Body of pancreas (tissue), 4 donors: ENCODE results near the gene KIAA0586.

Source experiments
- POLR2A ChIP-seq, 3 donors: fragments of 450-650 bp; IDR thresholded peaks; one replicate each; pipeline ENCODE4 v1.6.1; 2016; ENCODE audit warnings: antibody characterized with exemption in 3 of 3, mild to moderate bottlenecking in 2 of 3
- TF ChIP-seq, protein P1 (sequence below), 7 experiments: fragments of 450-650 bp in 4 of 7; fragments of 200-600 bp in 3 of 7; sonication (generic) in 3 of 7; IDR thresholded peaks; one replicate each; pipeline ENCODE4 v1.5.1; 2016 to 2019; ENCODE audit warnings: antibody characterized with exemption in 7 of 7

DNA sequence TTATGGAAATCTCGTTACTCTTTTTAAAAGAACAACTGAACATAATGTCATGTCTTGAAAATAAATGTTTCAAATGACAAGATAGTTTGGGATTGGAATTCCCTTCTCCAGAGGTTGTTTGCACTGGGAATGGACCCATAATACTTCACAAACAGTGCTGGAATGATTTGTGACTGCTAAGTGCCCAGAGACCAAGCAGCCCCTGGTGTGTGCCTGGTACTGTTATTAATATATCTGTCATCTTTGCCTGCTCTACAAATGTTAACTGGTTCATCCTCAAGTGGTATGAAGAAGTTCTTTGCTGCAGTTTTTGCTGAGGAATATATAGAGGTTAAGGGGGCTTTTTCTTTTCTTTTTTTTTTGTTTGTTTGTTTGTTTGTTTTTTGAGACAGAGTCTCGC lies 145.3 kb downstream of the KIAA0586 start:
- TF ChIP-seq, protein P1, sequence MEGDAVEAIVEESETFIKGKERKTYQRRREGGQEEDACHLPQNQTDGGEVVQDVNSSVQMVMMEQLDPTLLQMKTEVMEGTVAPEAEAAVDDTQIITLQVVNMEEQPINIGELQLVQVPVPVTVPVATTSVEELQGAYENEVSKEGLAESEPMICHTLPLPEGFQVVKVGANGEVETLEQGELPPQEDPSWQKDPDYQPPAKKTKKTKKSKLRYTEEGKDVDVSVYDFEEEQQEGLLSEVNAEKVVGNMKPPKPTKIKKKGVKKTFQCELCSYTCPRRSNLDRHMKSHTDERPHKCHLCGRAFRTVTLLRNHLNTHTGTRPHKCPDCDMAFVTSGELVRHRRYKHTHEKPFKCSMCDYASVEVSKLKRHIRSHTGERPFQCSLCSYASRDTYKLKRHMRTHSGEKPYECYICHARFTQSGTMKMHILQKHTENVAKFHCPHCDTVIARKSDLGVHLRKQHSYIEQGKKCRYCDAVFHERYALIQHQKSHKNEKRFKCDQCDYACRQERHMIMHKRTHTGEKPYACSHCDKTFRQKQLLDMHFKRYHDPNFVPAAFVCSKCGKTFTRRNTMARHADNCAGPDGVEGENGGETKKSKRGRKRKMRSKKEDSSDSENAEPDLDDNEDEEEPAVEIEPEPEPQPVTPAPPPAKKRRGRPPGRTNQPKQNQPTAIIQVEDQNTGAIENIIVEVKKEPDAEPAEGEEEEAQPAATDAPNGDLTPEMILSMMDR (IDR thresholded peaks at IDR 0.05): no peak
- no peak for TF ChIP-seq POLR2A (IDR thresholded peaks at IDR 0.05)
